ENCODE measurements around the gene SALL3.
A peak's percentile ranks its signal among the peaks of the same experiment; 100 is the strongest.
"Not testable (repeated sequence)": the region's sequence is repeated elsewhere in the genome, so short reads cannot be mapped to it uniquely, and the experiment has no call there.

The SALL3 gene

DNA sequence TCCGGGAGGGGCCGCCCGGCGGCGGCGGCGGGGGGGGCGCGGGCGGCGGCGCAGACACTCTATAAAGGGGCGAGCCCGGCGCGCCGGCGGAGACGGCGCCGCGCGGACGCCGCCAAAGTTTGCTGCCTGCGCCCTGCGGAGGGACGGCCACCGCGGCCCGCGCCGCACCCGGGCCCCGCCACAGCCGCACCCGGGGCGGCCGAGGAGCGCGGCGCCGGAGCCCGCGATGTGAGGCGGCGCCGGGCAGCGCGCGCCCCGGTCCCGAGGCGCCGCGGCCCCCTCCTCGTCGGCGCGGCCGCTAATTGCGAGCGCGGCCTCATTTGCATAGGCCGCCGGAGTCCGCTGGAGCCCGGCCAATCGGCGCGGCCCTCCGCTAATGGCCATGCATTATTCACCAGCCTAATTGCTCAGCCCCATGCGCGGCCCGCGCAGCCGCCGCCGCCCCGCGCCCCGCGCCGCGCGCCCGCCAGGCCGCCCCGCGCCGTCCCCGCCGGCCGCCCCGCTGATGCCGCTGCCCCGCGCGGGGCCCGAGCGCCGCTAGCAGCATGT lies at the start of gene SALL3:
SALL3 (plus strand) TSS at position 89 of the 549 bp plus-strand sequence; CDS start at position 546, 457 bp downstream.
- ATAC-seq, result no peak
- Mint-ChIP-seq H3K4me3 (peak within 1 kb of the TSS; percentile 42), H3K27me3 (peaks cover 47% of the 10 kb centered on the region), H3K9me3 (peaks cover 3% of the 10 kb centered on the region), H3K36me3 (no peaks in the 10 kb centered on the region), H3K27ac (no peak within 1 kb of the TSS), H3K4me1 (peaks cover 13% of the 10 kb centered on the region)

DNA sequence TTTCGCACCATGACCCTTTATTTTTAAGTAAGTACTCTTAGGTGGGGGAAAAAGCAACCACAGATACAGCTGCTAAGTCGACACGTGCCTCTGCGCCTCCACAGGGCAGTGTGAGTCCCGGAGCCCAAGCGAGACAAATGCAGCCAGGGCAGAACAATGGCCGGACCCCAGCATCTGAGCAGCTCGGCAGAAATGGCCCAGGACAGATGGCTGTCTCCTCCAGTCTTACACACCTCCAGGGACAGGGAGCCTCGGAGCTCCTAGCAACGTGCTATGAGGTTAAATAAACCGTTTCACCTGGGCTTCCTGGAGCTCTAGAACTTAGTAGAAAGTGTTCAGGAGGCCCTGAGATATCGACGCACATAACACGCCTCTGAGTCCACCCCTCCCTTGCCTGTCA lies 47.3 kb upstream of the SALL3 start:
- H3K27ac Mint-ChIP-seq, result no peak overlapping the region
- H3K36me3 Mint-ChIP-seq, result no peaks in the 10 kb centered on the region
- H3K27me3 Mint-ChIP-seq, result no peaks in the 10 kb centered on the region
- no peak for ATAC-seq
- no peaks in the 10 kb centered on the region for H3K9me3 Mint-ChIP-seq
- H3K4me3 Mint-ChIP-seq, result no peak overlapping the region
- no peaks in the 10 kb centered on the region for H3K4me1 Mint-ChIP-seq

DNA sequence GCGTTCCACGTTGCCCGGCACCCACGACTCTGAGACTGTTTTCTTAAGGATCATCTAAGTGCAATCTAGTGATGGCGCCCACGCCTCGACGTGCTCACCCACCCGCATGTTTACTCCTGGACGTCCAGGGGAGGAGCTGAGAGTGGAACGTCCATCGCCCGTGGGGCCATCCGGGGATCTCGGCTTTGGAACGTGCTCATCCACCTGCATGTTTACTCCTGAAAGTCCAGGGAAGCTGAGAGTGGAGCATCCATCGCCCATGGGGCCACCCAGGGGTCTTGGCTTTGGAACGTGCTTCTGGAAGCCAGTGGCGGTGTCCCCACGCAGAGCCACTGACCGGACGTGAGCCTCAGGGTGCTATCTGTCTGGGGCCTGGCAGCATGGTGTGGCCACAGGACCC lies 45.6 kb upstream of the SALL3 start:
- ATAC-seq, result no peak
- Mint-ChIP-seq H3K27ac (no peak overlapping the region), H3K4me1 (no peaks in the 10 kb centered on the region), H3K4me3 (no peak overlapping the region), H3K36me3 (no peaks in the 10 kb centered on the region), H3K9me3 (no peaks in the 10 kb centered on the region), H3K27me3 (no peaks in the 10 kb centered on the region)

DNA sequence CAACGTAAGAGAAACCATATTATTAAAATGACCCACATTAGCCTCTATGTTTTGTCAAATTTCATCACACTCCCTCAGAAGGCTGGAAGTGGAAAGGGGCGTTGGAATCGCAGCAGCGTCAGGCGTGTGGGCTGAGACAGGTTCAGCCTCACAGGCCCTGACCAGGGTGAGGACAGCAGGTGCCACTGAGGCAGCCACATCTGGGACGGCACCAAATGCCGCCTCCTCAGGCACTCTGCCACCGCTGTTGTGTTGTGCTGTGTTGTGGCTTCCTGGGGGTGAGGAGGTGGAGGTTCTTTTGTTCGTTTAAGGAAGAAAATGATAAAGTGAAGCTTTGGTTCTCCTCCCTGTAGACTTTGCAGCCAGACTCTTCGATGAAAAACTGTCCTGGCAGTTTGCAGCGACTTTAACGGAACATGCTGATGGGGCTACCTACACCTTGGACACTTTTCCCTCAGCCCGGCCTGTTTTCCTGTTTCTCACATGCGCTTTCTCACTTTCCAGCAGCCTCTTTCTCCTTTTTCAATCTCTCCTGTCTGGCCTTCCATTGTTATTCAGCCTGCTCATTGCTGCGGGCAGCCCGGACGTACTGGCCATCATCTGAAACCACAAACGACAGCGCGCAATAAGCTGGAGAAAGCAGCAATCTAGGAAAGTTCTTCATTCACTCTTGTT lies 44.9 kb upstream of the SALL3 start:
- Mint-ChIP-seq H3K27me3 (no peaks in the 10 kb centered on the region), H3K9me3 (no peaks in the 10 kb centered on the region), H3K27ac (no peak overlapping the region), H3K4me3 (no peak overlapping the region), H3K4me1 (no peaks in the 10 kb centered on the region), H3K36me3 (no peaks in the 10 kb centered on the region)
- no peak for ATAC-seq

DNA sequence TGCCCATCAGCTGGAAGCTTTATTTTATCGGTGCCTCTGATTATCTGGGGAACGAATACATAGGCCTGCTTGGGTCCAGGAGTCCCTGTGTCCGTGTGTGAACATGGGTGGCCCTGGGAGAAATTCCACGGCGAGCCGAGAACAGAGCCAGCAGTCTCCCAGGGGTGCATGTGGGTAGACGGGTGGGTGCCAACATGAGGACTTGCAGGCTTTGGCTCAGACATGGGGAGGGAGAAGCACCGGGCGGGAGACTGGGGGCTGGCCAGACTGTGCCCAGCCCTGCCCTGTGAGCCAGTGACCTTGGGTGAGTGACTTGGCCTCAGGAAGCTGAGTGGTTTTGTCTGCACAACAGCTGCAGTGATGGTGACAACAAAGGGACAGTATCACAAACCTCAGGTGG lies 44.2 kb upstream of the SALL3 start:
- no peak overlapping the region for H3K4me3 Mint-ChIP-seq
- H3K9me3 Mint-ChIP-seq, result no peaks in the 10 kb centered on the region
- no peak for ATAC-seq
- H3K27me3 Mint-ChIP-seq, result no peaks in the 10 kb centered on the region
- no peaks in the 10 kb centered on the region for H3K36me3 Mint-ChIP-seq
- H3K27ac Mint-ChIP-seq, result no peak overlapping the region
- H3K4me1 Mint-ChIP-seq, result no peaks in the 10 kb centered on the region

DNA sequence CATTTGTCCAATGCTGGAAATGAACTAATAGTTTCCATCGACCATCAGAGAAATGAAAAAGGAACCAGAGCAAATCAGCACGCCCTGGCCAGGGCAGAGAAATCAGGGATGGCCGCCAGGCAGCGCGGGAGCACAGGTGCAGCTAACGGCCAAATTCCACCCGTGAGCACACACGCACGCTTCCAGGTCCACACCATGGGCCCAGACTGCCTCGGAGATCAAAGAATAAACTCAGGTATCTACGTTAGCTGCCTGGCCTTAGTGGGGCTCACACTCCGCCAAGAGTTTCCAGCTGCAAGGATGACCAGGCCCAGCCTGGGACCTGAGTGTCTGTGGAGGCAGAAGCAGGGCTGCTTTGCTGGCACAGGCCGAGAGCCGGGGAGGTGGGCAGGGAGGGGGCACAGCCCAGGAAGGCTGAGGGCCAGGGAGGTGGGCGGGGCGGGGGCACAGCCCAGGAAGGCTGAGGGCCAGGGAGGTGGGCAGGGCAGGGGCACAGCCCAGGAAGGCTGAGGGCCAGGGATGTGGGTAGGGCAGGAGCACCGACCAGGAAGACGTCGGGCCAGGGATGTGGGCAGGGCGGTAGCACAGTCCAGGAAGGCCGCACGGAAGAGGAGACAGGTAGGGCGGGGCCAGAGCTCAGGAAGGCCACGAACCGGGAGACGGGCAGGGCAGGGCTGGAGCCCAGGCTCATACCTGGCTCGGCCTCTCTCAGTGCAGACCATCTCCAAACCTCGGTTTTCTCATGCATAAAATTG lies 43.2 kb upstream of the SALL3 start:
- no peak for ATAC-seq

DNA sequence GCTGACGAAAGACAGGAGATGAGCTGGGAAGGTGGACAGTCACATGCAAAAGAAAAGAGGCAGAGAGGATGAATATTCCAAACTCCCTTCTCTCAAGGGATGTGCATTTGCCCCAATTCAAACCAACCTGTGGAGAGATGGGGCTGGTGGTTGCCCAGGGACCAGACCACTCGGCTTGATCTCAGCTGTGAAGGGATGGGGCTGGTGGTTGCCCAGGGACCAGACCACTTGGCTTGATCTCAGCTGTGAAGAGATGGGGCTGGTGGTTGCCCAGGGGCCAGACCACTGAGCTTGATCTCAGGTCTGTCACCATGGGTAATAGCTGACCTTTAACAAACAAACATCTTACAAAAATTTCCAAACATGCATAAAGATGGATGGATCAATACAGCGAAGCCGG lies 42.5 kb upstream of the SALL3 start:
- H3K4me3 Mint-ChIP-seq, result no peak overlapping the region
- no peak overlapping the region for H3K27ac Mint-ChIP-seq
- no peaks in the 10 kb centered on the region for H3K9me3 Mint-ChIP-seq
- no peaks in the 10 kb centered on the region for H3K27me3 Mint-ChIP-seq
- no peaks in the 10 kb centered on the region for H3K4me1 Mint-ChIP-seq
- H3K36me3 Mint-ChIP-seq, result no peaks in the 10 kb centered on the region
- ATAC-seq, result no peak

More for the DNA sequence above, 43.2 kb upstream of the SALL3 start:
- Mint-ChIP-seq H3K27ac (no peak overlapping the region), H3K36me3 (no peaks in the 10 kb centered on the region), H3K4me3 (no peak overlapping the region), H3K27me3 (no peaks in the 10 kb centered on the region), H3K9me3 (no peaks in the 10 kb centered on the region), H3K4me1 (no peaks in the 10 kb centered on the region)

DNA sequence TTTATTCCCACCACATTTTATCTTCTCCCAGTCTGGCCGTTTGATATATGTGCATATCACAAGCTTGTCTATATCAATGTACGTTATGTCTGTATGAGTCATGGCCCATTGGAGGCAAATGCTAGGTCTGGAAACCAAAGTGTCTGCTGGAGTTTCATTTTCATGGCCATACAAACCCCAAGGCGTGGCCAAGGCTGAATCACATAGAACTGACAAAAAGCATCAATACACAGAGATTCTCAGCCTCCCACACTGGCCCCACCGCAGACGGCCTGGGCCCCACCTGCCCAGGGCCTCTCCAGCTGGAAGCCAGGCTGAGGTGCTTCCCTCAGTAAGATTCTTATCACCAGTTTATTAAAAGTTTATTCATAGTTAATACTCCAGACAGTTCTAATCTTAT lies 40.5 kb upstream of the SALL3 start:
- no peaks in the 10 kb centered on the region for H3K4me1 Mint-ChIP-seq
- no peaks in the 10 kb centered on the region for H3K9me3 Mint-ChIP-seq
- no peak overlapping the region for H3K27ac Mint-ChIP-seq
- no peak overlapping the region for H3K4me3 Mint-ChIP-seq
- H3K36me3 Mint-ChIP-seq, result no peaks in the 10 kb centered on the region
- peaks cover 12% of the 10 kb centered on the region for H3K27me3 Mint-ChIP-seq
- ATAC-seq, result no peak

DNA sequence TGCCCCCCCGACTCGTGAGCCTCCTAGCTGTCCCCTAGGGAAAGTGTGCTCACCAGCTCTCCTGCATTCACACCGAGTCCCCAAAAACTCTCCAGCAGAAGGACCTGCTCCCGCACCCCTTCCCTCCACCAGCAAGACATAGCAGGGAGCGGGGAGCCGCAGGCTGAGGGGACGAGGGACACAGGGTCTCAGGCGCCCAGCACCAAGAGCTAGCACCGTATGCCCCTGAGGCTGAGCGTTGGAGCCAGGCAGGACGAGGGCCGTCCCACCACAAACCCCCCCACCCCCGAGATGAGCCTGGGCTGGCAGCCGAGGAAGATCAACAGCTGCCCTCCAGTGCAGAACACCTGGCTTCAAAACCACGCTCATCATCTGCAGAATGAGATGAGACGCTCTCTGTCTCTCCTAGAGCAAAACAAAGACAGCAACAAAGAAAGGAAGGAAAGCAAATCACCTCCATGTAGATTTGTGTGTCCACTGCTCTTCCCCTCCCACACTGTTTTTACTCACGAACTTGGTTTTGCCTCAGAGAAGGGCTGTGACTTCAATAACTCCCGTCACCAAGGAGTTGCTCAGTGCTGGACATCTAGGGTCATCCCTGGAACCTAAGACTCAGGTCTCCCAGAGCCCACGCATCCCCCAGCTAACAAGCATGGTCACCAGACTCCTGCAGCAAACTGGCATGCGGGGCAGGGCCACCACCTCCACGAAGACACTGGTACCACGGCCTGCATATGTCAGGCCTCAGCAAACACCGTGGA lies 39.7 kb upstream of the SALL3 start:
- H3K36me3 Mint-ChIP-seq, result no peaks in the 10 kb centered on the region
- no peak for ATAC-seq

DNA sequence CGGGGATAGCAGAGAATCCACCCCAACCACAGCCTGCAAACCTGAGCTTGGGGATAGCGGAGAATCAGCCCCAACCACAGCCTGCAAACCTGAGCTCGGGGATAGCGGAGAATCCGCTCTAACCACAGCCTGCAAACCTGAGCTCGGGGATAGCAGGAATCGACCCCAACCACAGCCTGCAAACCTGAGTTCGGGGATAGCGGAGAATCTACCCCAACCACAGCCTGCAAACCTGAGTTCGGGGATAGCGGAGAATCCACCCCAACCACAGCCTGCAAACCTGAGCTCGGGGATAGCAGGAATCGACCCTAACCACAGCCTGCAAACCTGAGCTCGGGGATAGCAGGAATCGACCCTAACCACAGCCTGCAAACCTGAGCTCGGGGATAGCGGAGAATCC lies 37.4 kb upstream of the SALL3 start:
- H3K4me1 Mint-ChIP-seq, ATAC-seq, H3K4me3 Mint-ChIP-seq, H3K36me3 Mint-ChIP-seq, H3K9me3 Mint-ChIP-seq, H3K27ac Mint-ChIP-seq: not testable (repeated sequence)
- H3K27me3 Mint-ChIP-seq, result peaks cover 28% of the 10 kb centered on the region

More for the DNA sequence above, 39.7 kb upstream of the SALL3 start:
- no peak overlapping the region for H3K4me3 Mint-ChIP-seq
- no peak overlapping the region for H3K27ac Mint-ChIP-seq
- H3K9me3 Mint-ChIP-seq, result no peaks in the 10 kb centered on the region
- H3K27me3 Mint-ChIP-seq, result peaks cover 14% of the 10 kb centered on the region
- no peaks in the 10 kb centered on the region for H3K4me1 Mint-ChIP-seq

DNA sequence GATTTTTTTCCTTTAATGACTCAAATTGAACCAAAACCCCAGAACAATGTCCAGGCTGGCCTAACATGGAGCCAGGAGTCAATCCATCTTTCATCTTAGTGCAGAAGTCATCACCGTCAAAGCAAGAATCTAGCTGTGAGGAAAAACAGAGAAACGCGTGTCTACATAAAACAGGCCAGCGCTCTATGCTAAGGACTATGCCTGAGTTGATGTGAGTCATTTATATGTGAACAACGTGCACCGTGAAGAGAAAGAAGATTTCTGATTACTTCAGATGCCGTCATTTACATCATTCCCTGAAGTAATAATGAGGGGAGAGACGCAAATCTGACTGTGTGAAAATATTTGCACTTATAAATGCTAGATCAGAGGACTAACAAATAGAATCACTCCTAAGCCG lies 34.0 kb upstream of the SALL3 start:
- no peaks in the 10 kb centered on the region for H3K36me3 Mint-ChIP-seq
- H3K4me3 Mint-ChIP-seq, result no peak overlapping the region
- no peaks in the 10 kb centered on the region for H3K4me1 Mint-ChIP-seq
- H3K9me3 Mint-ChIP-seq, result peaks cover 3% of the 10 kb centered on the region
- H3K27ac Mint-ChIP-seq, result no peak overlapping the region
- ATAC-seq, result no peak
- peaks cover 30% of the 10 kb centered on the region for H3K27me3 Mint-ChIP-seq

DNA sequence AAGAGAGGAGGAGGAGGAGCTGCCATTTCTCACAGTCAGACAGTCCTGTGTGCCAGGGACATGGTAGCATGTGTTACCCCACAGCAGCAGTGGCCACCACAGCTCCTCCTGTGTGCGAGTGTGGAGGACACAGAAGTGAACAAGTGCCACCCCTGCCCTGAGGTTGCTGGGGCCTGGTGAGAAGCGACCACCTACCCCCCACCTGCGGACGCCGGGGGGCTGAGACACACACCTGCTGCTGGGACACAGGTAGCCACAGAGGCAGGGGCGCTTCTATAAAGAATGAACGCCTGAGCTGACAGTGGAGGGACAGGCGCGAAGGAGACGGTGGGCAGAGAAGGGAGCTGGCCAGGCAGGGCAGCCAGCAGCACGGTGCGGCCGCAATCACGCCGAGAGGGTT lies 32.3 kb upstream of the SALL3 start:
- Mint-ChIP-seq H3K9me3 (peaks cover 6% of the 10 kb centered on the region), H3K4me1 (no peaks in the 10 kb centered on the region), H3K27me3 (peaks cover 30% of the 10 kb centered on the region), H3K4me3 (no peak overlapping the region), H3K27ac (no peak overlapping the region), H3K36me3 (no peaks in the 10 kb centered on the region)
- ATAC-seq, result peak; percentile 31

DNA sequence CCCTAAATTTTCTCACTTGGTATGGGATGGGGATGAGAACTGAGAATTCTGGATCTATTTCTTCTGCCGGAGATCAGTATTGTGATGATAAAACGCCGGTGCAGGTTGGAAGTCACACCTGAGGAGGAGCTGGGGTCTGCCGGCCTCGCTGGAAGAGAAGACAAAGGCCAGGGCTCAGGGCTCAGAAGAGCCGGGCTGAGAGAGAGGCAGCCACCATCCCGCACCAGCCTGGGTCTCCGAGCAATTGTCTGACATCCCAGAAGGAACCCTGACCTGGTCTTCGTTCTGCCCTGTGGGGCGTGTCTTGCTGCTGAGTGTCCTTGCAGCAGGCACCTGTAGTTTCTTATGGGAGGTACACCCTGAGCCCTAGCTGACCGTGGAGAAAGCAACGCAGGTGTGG lies 31.4 kb upstream of the SALL3 start:
- peaks cover 27% of the 10 kb centered on the region for H3K27me3 Mint-ChIP-seq
- H3K4me3 Mint-ChIP-seq, result no peak overlapping the region
- H3K36me3 Mint-ChIP-seq, result no peaks in the 10 kb centered on the region
- H3K9me3 Mint-ChIP-seq, result peaks cover 6% of the 10 kb centered on the region
- ATAC-seq, result no peak
- no peak overlapping the region for H3K27ac Mint-ChIP-seq
- no peaks in the 10 kb centered on the region for H3K4me1 Mint-ChIP-seq

DNA sequence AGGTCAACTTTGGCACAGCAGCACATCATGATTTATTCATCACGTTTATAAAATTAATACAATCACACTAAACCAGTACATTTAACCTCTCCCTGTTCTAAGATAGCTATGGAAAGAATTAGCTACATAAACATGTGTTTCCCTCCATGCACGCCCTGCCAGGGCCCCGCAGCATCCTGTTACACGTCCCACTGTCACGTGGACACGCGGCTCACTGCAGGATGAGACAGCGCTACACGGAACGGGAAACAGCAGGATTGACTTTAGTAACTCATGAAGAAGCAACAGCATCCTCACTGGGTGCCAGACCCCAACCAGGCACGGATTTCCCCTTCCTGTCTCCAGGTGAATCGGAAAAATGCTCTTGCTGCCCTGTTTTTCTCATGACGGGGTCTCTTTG lies 30.9 kb upstream of the SALL3 start:
- Mint-ChIP-seq H3K27me3 (peaks cover 22% of the 10 kb centered on the region), H3K4me1 (no peaks in the 10 kb centered on the region), H3K27ac (no peak overlapping the region), H3K4me3 (no peak overlapping the region), H3K36me3 (no peaks in the 10 kb centered on the region), H3K9me3 (peaks cover 6% of the 10 kb centered on the region)
- ATAC-seq, result no peak

DNA sequence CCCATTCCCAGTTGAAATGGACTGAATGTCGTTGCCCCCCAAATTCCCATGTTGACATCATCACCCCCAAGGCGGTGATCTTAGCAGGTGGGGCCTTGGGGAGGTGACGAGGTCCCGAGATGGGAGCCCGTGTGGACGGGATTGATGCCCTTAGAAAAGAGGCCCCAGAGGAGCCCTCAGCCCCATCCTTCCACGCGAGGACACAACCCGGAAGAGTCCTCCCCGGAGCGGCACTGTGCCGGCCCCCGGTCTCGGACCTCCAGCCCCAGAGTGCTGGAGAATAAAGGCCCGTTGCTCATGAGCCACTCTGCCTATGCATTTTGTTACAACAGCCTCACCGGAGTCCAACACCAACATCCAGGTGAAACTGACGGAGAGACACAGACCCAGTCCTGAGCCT lies 30.4 kb upstream of the SALL3 start:
- Mint-ChIP-seq H3K27me3 (peaks cover 17% of the 10 kb centered on the region), H3K4me1 (no peaks in the 10 kb centered on the region), H3K4me3 (no peak overlapping the region), H3K36me3 (no peaks in the 10 kb centered on the region), H3K27ac (no peak overlapping the region), H3K9me3 (peaks cover 6% of the 10 kb centered on the region)
- peak; percentile 43 for ATAC-seq
